ENCODE data around the gene CD72.
"Not testable (repeated sequence)": the region's sequence is repeated elsewhere in the genome, so short reads cannot be mapped to it uniquely, and the experiment has no call there.

Gene CD72

GRCh38 chr9:35636877-35637246 is 18.6 kb upstream of the CD72 start:
- 97% methylated on average over 6 of the region's 6 CpGs for WGBS
- not testable (repeated sequence) for H3K27ac ChIP-seq (ENCODE audit: low read depth, low read length)

GRCh38 chr9:35636135-35636876 is 18.1 kb upstream of the CD72 start:
- 93% methylated on average over 8 of the region's 9 CpGs for WGBS
- Histone ChIP-seq H3K9me3 (ENCODE audit: insufficient read depth, low read depth, low read length) (no peaks in the 10 kb centered on the region), H3K27ac (ENCODE audit: low read depth, low read length) (no peak overlapping the region), H3K27me3 (ENCODE audit: insufficient read depth, low read length) (no peaks in the 10 kb centered on the region), H3K36me3 (ENCODE audit: insufficient read depth, low read length) (no peaks in the 10 kb centered on the region), H3K4me1 (ENCODE audit: insufficient read depth, low read length) (no peaks in the 10 kb centered on the region), H3K4me3 (ENCODE audit: low read length) (no peak overlapping the region), H3K9ac (ENCODE audit: low read depth, low read length) (no peak overlapping the region)

More at GRCh38 chr9:35636877-35637246, 18.6 kb upstream of the CD72 start:
- H3K4me1 ChIP-seq (ENCODE audit: insufficient read depth, low read length); H3K9ac ChIP-seq (ENCODE audit: low read depth, low read length); H3K27me3 ChIP-seq (ENCODE audit: insufficient read depth, low read length); H3K4me3 ChIP-seq (ENCODE audit: low read length); H3K36me3 ChIP-seq (ENCODE audit: insufficient read depth, low read length); H3K9me3 ChIP-seq (ENCODE audit: insufficient read depth, low read depth, low read length): not testable (repeated sequence)

- no peaks in the 10 kb centered on the region for H3K27me3 ChIP-seq (ENCODE audit: insufficient read depth, low read length)
- H3K36me3 ChIP-seq (ENCODE audit: insufficient read depth, low read length), result no peaks in the 10 kb centered on the region
- no peaks in the 10 kb centered on the region for H3K9me3 ChIP-seq (ENCODE audit: insufficient read depth, low read depth, low read length)
- H3K9ac ChIP-seq (ENCODE audit: low read depth, low read length), result no peak overlapping the region
- no peak overlapping the region for H3K27ac ChIP-seq (ENCODE audit: low read depth, low read length)
- H3K4me1 ChIP-seq (ENCODE audit: insufficient read depth, low read length), result no peaks in the 10 kb centered on the region
- no peak overlapping the region for H3K4me3 ChIP-seq (ENCODE audit: low read length)
Observed at GRCh38 chr9:35635730-35636129, 17.5 kb upstream of the CD72 start.

- Histone ChIP-seq H3K4me1 (ENCODE audit: insufficient read depth, low read length) (no peaks in the 10 kb centered on the region), H3K9ac (ENCODE audit: low read depth, low read length) (no peak overlapping the region), H3K36me3 (ENCODE audit: insufficient read depth, low read length) (no peaks in the 10 kb centered on the region), H3K9me3 (ENCODE audit: insufficient read depth, low read depth, low read length) (no peaks in the 10 kb centered on the region), H3K4me3 (ENCODE audit: low read length) (no peak overlapping the region), H3K27ac (ENCODE audit: low read depth, low read length) (no peak overlapping the region), H3K27me3 (ENCODE audit: insufficient read depth, low read length) (no peaks in the 10 kb centered on the region)
- WGBS, result 89% methylated on average over 5 of the region's 5 CpGs
Observed at GRCh38 chr9:35629597-35629996, 11.4 kb upstream of the CD72 start.

GRCh38 chr9:35628389-35628991 is 10.3 kb upstream of the CD72 start:
- Histone ChIP-seq H3K27ac (ENCODE audit: low read depth, low read length) (no peak overlapping the region), H3K9me3 (ENCODE audit: insufficient read depth, low read depth, low read length) (no peaks in the 10 kb centered on the region), H3K4me1 (ENCODE audit: insufficient read depth, low read length) (no peaks in the 10 kb centered on the region), H3K36me3 (ENCODE audit: insufficient read depth, low read length) (no peaks in the 10 kb centered on the region), H3K27me3 (ENCODE audit: insufficient read depth, low read length) (no peaks in the 10 kb centered on the region), H3K4me3 (ENCODE audit: low read length) (no peak overlapping the region), H3K9ac (ENCODE audit: low read depth, low read length) (no peak overlapping the region)
- WGBS, result 92% methylated on average over 6 of the region's 6 CpGs

- no peak overlapping the region for H3K9ac ChIP-seq (ENCODE audit: low read depth, low read length)
- H3K9me3 ChIP-seq (ENCODE audit: insufficient read depth, low read depth, low read length), result no peaks in the 10 kb centered on the region
- H3K27ac ChIP-seq (ENCODE audit: low read depth, low read length), result no peak overlapping the region
- H3K4me3 ChIP-seq (ENCODE audit: low read length), result no peak overlapping the region
- 89% methylated on average over 2 of the region's 2 CpGs for WGBS
- no peaks in the 10 kb centered on the region for H3K36me3 ChIP-seq (ENCODE audit: insufficient read depth, low read length)
- H3K27me3 ChIP-seq (ENCODE audit: insufficient read depth, low read length), result no peaks in the 10 kb centered on the region
- no peaks in the 10 kb centered on the region for H3K4me1 ChIP-seq (ENCODE audit: insufficient read depth, low read length)
Observed at GRCh38 chr9:35627575-35627974, 9.4 kb upstream of the CD72 start.

GRCh38 chr9:35619800-35620158 is 1.6 kb upstream of the CD72 start:
- H3K9me3 ChIP-seq (ENCODE audit: insufficient read depth, low read depth, low read length), result no peaks in the 10 kb centered on the region
- H3K4me1 ChIP-seq (ENCODE audit: insufficient read depth, low read length), result 0 out of 2 replicates have a peak, but pooled peaks cover 6% of the 10 kb centered on the region
- H3K27ac ChIP-seq (ENCODE audit: low read depth, low read length), result no peak overlapping the region
- H3K36me3 ChIP-seq (ENCODE audit: insufficient read depth, low read length), result no peaks in the 10 kb centered on the region
- H3K9ac ChIP-seq (ENCODE audit: low read depth, low read length), result no peak overlapping the region
- no peak overlapping the region for H3K4me3 ChIP-seq (ENCODE audit: low read length)
- WGBS, result 91% methylated on average over 2 of the region's 2 CpGs
- H3K27me3 ChIP-seq (ENCODE audit: insufficient read depth, low read length), result peaks cover 44% of the 10 kb centered on the region

GRCh38 chr9:35618854-35619799 is 914 bp upstream of the CD72 start:
- no peaks in the 10 kb centered on the region for H3K36me3 ChIP-seq (ENCODE audit: insufficient read depth, low read length)
- no peak overlapping the region for H3K27ac ChIP-seq (ENCODE audit: low read depth, low read length)
- 89% methylated on average over 17 of the region's 17 CpGs for WGBS
- H3K27me3 ChIP-seq (ENCODE audit: insufficient read depth, low read length), result peaks cover 46% of the 10 kb centered on the region
- no peaks in the 10 kb centered on the region for H3K9me3 ChIP-seq (ENCODE audit: insufficient read depth, low read depth, low read length)
- no peak overlapping the region for H3K9ac ChIP-seq (ENCODE audit: low read depth, low read length)
- H3K4me3 ChIP-seq (ENCODE audit: low read length), result no peak overlapping the region
- 0 out of 2 replicates have a peak, but pooled peaks cover 6% of the 10 kb centered on the region for H3K4me1 ChIP-seq (ENCODE audit: insufficient read depth, low read length)

GRCh38 chr9:35617548-35617947 is 665 bp downstream of the CD72 start:
- 0 out of 2 replicates have a peak, but pooled peaks cover 6% of the 10 kb centered on the region for H3K4me1 ChIP-seq (ENCODE audit: insufficient read depth, low read length)
- no peak overlapping the region for H3K27ac ChIP-seq (ENCODE audit: low read depth, low read length)
- H3K4me3 ChIP-seq (ENCODE audit: low read length), result peak overlapping the region; percentile 69
- peak overlapping the region; percentile 54 for H3K9ac ChIP-seq (ENCODE audit: low read depth, low read length)
- WGBS, result 71% methylated on average over 8 of the region's 8 CpGs
- no peaks in the 10 kb centered on the region for H3K9me3 ChIP-seq (ENCODE audit: insufficient read depth, low read depth, low read length)
- H3K36me3 ChIP-seq (ENCODE audit: insufficient read depth, low read length), result no peaks in the 10 kb centered on the region
- H3K27me3 ChIP-seq (ENCODE audit: insufficient read depth, low read length), result peaks cover 46% of the 10 kb centered on the region

- WGBS, result 10% methylated on average over 51 of the region's 51 CpGs
Observed at GRCh38 chr9:35616681-35617459, 1.3 kb downstream of the CD72 start.

More at GRCh38 chr9:35616681-35617459, 1.3 kb downstream of the CD72 start:
- peak overlapping the region; percentile 69 for H3K4me3 ChIP-seq (ENCODE audit: low read length)
- H3K9ac ChIP-seq (ENCODE audit: low read depth, low read length), result peak overlapping the region; percentile 54
- H3K27ac ChIP-seq (ENCODE audit: low read depth, low read length), result no peak overlapping the region
- H3K4me1 ChIP-seq (ENCODE audit: insufficient read depth, low read length), result 0 out of 2 replicates have a peak, but pooled peaks cover 6% of the 10 kb centered on the region
- no peaks in the 10 kb centered on the region for H3K9me3 ChIP-seq (ENCODE audit: insufficient read depth, low read depth, low read length)
- H3K36me3 ChIP-seq (ENCODE audit: insufficient read depth, low read length), result no peaks in the 10 kb centered on the region
- H3K27me3 ChIP-seq (ENCODE audit: insufficient read depth, low read length), result peaks cover 46% of the 10 kb centered on the region

Measured in HUES64 (cell line).